ENCODE measurements around the gene THSD4.

Gene THSD4

DNA sequence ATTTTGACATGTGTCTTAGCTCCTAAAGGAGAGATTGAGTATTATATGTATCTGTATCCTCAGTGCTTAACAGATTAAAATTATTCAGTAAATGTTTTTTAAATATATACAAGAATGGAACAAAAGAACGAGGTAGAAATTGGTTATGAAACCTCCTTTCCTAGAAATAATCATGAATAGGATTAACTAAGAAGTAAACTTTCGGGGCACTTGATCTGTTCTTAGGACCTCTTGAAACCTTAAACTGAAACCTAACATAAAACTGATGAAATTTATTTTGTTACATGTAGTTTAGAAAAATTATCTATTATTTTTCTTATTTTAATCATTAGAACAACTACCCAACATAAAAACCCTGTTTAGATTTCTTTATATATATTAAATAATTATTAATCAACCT lies 311.5 kb downstream of the THSD4 start:
- no peak overlapping the region for H3K4me3 ChIP-seq (replicated peaks; ENCODE audit: low read depth, low read length)
- TF ChIP-seq, protein P1, sequence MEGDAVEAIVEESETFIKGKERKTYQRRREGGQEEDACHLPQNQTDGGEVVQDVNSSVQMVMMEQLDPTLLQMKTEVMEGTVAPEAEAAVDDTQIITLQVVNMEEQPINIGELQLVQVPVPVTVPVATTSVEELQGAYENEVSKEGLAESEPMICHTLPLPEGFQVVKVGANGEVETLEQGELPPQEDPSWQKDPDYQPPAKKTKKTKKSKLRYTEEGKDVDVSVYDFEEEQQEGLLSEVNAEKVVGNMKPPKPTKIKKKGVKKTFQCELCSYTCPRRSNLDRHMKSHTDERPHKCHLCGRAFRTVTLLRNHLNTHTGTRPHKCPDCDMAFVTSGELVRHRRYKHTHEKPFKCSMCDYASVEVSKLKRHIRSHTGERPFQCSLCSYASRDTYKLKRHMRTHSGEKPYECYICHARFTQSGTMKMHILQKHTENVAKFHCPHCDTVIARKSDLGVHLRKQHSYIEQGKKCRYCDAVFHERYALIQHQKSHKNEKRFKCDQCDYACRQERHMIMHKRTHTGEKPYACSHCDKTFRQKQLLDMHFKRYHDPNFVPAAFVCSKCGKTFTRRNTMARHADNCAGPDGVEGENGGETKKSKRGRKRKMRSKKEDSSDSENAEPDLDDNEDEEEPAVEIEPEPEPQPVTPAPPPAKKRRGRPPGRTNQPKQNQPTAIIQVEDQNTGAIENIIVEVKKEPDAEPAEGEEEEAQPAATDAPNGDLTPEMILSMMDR (IDR thresholded peaks at IDR 0.05; ENCODE audit: low read depth, low read length, missing control alignments): no peak

DNA sequence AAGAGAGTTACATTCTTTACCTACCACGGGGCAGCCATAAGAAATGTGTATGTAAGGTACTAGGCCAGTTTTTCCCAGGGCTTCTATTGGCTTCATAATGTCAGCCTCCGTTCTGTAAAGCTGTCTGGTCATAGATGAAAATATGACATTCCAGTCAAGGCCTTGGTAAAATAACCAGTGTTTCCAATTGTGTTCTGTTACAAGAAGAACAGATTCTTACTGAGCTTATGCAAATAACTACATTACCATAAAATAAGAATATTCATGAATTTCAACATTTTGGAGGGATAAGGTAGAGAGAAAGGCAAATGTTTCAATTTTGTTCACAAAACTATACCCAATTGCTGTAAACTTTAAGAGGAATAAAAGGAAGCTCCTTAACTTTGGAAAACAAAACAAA lies 315.5 kb downstream of the THSD4 start:
- TF ChIP-seq, protein P1 (IDR thresholded peaks at IDR 0.05; ENCODE audit: low read depth, low read length, missing control alignments): no peak
- no peak for DNase-seq (ENCODE audit: extremely low read depth, low read depth)
- H3K4me3 ChIP-seq (replicated peaks; ENCODE audit: low read depth, low read length): no peak overlapping the region

More for the DNA sequence above, 311.5 kb downstream of the THSD4 start:
- no peak for DNase-seq (ENCODE audit: extremely low read depth, low read depth)

DNA sequence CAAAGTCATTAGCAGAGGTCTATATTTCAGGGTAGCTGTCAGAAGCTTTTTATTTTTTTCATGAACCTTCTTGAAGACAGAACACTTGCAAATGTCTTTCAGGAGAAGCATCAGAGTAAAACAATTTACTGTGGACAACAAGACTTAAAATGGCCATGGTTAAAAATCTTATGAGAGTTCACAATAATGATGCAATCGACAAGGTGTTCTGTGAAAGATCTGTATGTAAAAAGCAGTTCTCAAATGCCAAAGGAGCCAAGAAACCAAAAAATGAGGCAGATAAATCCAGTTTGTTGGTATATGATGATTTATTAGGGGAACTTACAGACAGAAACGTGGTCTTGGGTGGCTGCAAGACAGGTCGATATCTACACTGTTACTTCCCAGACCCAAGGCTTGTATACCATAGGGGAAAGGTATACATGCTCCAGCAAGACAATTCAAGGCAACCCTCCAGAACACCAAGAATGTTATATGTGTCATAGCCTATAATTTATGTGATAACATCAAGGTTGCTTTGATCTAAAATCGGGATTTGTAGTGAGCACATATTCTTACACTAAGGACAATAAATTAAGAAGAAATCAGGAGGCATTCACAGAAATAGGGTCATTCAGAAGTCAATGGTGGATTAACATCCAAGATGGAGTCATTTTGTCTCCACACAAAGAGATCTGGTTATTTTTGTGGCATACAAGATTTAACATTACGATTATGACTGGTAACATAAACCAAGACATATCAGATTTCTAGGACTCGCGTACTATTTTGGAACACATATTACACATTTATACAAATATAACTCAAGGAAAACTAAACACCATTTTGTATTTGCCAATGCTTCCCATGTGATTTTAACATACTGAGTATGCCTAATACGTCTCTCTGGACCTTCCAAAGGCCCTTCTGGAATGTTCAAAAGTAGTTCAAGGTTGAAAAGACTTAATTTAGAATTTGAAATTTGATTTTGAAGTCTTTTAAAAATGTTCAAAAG lies 316.4 kb downstream of the THSD4 start:
- no peak overlapping the region for H3K4me3 ChIP-seq (replicated peaks; ENCODE audit: low read depth, low read length)
- DNase-seq (ENCODE audit: extremely low read depth, low read depth): no peak
- TF ChIP-seq, protein P1 (IDR thresholded peaks at IDR 0.05; ENCODE audit: low read depth, low read length, missing control alignments): no peak

DNA sequence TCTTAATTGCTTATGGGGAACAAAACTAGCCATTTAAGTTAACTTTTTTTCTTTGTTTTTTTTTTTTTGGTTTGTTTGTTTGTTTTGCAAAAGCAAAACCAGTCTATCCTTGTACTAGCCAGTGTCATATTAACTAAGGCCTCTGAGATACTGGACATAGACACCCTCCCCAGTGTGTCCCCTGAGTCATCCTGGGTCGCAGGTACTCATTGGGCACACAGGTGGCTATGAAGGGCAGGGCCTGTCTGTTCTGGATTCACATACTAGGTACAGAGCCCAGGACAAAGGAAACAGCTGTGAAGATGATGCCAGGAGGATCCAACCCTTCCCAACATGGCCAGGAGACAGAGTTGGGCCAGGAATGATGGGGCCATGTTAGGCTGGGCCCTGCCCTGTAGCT lies 318.1 kb downstream of the THSD4 start:
- no peak for DNase-seq (ENCODE audit: extremely low read depth, low read depth)
- TF ChIP-seq, protein P1 (IDR thresholded peaks at IDR 0.05; ENCODE audit: low read depth, low read length, missing control alignments): no peak
- H3K4me3 ChIP-seq (replicated peaks; ENCODE audit: low read depth, low read length): no peak overlapping the region

DNA sequence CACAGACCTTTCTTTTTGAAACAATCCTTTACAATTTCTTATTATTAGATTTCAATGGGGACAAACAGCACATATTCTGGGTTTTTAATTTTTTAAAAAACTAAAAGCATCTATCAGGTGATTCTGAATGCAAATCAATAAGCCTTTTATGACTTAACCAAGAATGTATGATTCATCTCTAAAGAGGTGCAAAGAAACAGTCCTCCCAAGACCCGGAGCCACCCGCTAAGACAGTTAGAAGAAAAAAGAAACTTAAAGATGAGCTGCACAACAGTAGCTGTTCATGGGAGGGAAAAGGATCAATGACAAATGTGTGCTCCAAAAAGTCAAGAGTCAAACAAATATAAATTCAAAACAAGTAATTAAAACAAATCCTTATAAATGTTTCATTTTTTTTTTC lies 319.5 kb downstream of the THSD4 start:
- DNase-seq (ENCODE audit: extremely low read depth, low read depth): no peak
- TF ChIP-seq, protein P1 (IDR thresholded peaks at IDR 0.05; ENCODE audit: low read depth, low read length, missing control alignments): no peak
- no peak overlapping the region for H3K4me3 ChIP-seq (replicated peaks; ENCODE audit: low read depth, low read length)

DNA sequence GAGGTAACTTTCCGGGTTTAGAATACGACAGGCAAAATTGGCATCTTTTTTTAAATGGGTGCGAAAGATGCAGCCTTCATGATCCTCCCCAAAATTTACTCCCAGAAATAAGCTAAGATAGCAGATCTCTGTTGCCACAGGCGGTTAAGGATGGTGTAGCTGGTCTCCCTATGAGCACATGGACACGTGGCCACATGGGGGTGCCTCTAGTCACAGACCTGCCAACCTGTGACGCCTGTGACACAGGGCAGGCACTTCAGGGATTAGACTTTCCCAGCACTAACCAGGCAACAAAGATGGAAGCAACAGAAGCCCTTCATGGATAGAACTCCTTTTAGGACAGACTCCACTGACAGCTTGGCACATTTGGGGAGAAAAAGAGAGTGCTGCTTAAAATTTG lies 320.3 kb downstream of the THSD4 start:
- no peak overlapping the region for H3K4me3 ChIP-seq (replicated peaks; ENCODE audit: low read depth, low read length)
- TF ChIP-seq, protein P1 (IDR thresholded peaks at IDR 0.05; ENCODE audit: low read depth, low read length, missing control alignments): no peak
- no peak for DNase-seq (ENCODE audit: extremely low read depth, low read depth)
